Osteocyte (in vitro differentiated cells): ENCODE data around the gene TSPAN19. TPM values are rescaled to one million over a fixed set of nuclear protein-coding genes. Genes with fewer than 3 reads are reported as not detected.

ENCODE experiments used
- DNase-seq: peaks from one replicate; pipeline ENCODE4 v3.0.0; 2021; ENCODE audit warnings: mixed read lengths; ENCODE audit not compliant: unreplicated experiment; ENCODE audit errors: extremely low spot score
- H3K27ac Mint-ChIP-seq: one replicate; pipeline ENCODE4 v1.8.0; 2021; ENCODE audit warnings: mild to moderate bottlenecking, mixed read lengths; ENCODE audit not compliant: unreplicated experiment
- H3K27me3 Mint-ChIP-seq: one replicate; pipeline ENCODE4 v1.8.0; 2021; ENCODE audit warnings: mixed read lengths; ENCODE audit not compliant: unreplicated experiment
- H3K36me3 Mint-ChIP-seq: one replicate; pipeline ENCODE4 v1.8.0; 2021; ENCODE audit warnings: mixed read lengths; ENCODE audit not compliant: unreplicated experiment
- H3K4me1 Mint-ChIP-seq: one replicate; pipeline ENCODE4 v1.8.0; 2021; ENCODE audit warnings: mixed read lengths; ENCODE audit not compliant: unreplicated experiment
- H3K4me3 Mint-ChIP-seq: one replicate; pipeline ENCODE4 v1.8.0; 2021; ENCODE audit warnings: mild to moderate bottlenecking, moderate library complexity, mixed read lengths; ENCODE audit not compliant: unreplicated experiment
- H3K9me3 Mint-ChIP-seq: one replicate; pipeline ENCODE4 v1.8.0; 2021; ENCODE audit warnings: mixed read lengths; ENCODE audit not compliant: unreplicated experiment
- CTCF ChIP-seq: fragments of 200-600 bp; sonication (generic); IDR thresholded peaks from 2 replicates; pipeline ENCODE4 v1.5.0; 2021; ENCODE audit warnings: antibody characterized with exemption, mild to moderate bottlenecking, moderate library complexity
- total RNA-seq: library from RNA; stranded (reverse); gene quantifications from 2 replicates; pipeline ENCODE4 v1.2.1, GENCODE V29; 2021

Gene TSPAN19
- total RNA-seq, 1 donor from 2014 or later: not detected

DNA sequence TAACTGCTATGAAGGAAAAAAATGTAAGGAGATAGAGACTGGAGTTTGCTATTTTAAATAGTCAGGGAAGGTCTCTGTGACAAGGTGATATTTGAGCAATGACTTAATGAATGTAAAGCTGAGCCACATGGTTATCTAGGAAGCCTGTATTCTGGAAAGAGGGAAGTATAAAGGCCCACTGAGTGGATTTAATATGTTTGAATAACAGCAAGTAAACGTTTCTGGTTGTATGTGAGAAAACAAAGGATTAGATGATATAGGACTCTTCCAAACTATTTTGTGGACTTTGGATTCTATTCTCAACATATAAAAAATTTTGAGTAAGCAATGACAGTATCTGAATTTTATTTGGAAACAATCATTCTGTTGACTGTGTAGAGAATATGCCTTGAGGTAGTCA lies 5.3 kb upstream of the TSPAN19 start:
- DNase-seq: no peak
- H3K27me3 Mint-ChIP-seq: peaks cover 28% of the 10 kb centered on the region
- H3K27ac Mint-ChIP-seq: no peak overlapping the region
- H3K4me1 Mint-ChIP-seq: peaks cover 3% of the 10 kb centered on the region
- no peaks in the 10 kb centered on the region for H3K36me3 Mint-ChIP-seq
- H3K9me3 Mint-ChIP-seq: no peaks in the 10 kb centered on the region
- no peak for TF ChIP-seq CTCF
- H3K4me3 Mint-ChIP-seq: no peak overlapping the region

- Mint-ChIP-seq H3K36me3 (no peaks in the 10 kb centered on the region), H3K4me1 (peaks cover 6% of the 10 kb centered on the region), H3K27ac (no peak overlapping the region)
Observed at GRCh38 chr12:85036733-85037132, 656 bp upstream of the TSPAN19 start.

DNA sequence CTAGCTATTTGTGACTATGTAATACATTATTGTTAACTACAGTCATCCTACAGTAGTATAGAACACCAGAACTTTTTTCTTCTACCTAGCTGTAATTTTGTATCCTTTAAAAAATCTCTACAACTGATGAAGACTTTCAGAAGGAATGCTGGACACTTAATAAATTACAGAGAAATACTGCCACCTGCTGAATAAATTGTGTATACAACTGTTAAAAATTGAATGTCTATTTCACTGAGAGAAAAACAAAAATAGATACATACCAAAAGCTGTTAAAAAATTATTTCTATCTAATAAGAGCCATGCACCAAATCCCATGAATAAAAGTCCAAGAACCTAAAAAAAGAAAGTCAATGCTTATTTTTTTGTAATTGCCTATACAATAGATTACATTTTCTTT lies 6.6 kb downstream of the TSPAN19 start:
- peak; percentile 66 for TF ChIP-seq CTCF
- H3K27ac Mint-ChIP-seq: no peak overlapping the region
- no peak overlapping the region for H3K4me3 Mint-ChIP-seq
- H3K4me1 Mint-ChIP-seq: no peaks in the 10 kb centered on the region
- peaks cover 57% of the 10 kb centered on the region for H3K27me3 Mint-ChIP-seq
- no peaks in the 10 kb centered on the region for H3K36me3 Mint-ChIP-seq
- no peaks in the 10 kb centered on the region for H3K9me3 Mint-ChIP-seq
- no peak for DNase-seq

More at GRCh38 chr12:85036733-85037132, 656 bp upstream of the TSPAN19 start:
- peak overlapping the region; percentile 76 for H3K4me3 Mint-ChIP-seq
- no peak for DNase-seq
- H3K27me3 Mint-ChIP-seq: peaks cover 56% of the 10 kb centered on the region
- no peak for TF ChIP-seq CTCF
- no peaks in the 10 kb centered on the region for H3K9me3 Mint-ChIP-seq

GRCh38 chr12:85018098-85018497 lies 18.0 kb downstream of the TSPAN19 start:
- peaks cover 13% of the 10 kb centered on the region for H3K27me3 Mint-ChIP-seq

GRCh38 chr12:85017618-85018017 lies 18.5 kb downstream of the TSPAN19 start:
- DNase-seq: no peak
- Mint-ChIP-seq H3K4me3 (no peak overlapping the region), H3K27me3 (peaks cover 13% of the 10 kb centered on the region), H3K4me1 (peaks cover 7% of the 10 kb centered on the region), H3K27ac (no peak overlapping the region), H3K36me3 (no peaks in the 10 kb centered on the region), H3K9me3 (no peaks in the 10 kb centered on the region)
- no peak for TF ChIP-seq CTCF

More at GRCh38 chr12:85018098-85018497, 18.0 kb downstream of the TSPAN19 start:
- DNase-seq: no peak
- H3K27ac Mint-ChIP-seq: no peak overlapping the region
- no peak for TF ChIP-seq CTCF
- H3K36me3 Mint-ChIP-seq: no peaks in the 10 kb centered on the region
- no peaks in the 10 kb centered on the region for H3K9me3 Mint-ChIP-seq
- no peak overlapping the region for H3K4me3 Mint-ChIP-seq
- peaks cover 7% of the 10 kb centered on the region for H3K4me1 Mint-ChIP-seq
